HG02678 (cell line): ENCODE data around the gene HSDL1.

Experiments
- ATAC-seq: cut with Tn5 transposase; IDR thresholded peaks from one replicate; pipeline ENCODE4 v1.9.1; 2021; ENCODE audit warnings: mild to moderate bottlenecking, moderate library complexity; ENCODE audit not compliant: unreplicated experiment

Gene HSDL1

GRCh38 chr16:84176192-84177053 lies 31.4 kb upstream of the HSDL1 start:
- ATAC-seq, result no peak

DNA sequence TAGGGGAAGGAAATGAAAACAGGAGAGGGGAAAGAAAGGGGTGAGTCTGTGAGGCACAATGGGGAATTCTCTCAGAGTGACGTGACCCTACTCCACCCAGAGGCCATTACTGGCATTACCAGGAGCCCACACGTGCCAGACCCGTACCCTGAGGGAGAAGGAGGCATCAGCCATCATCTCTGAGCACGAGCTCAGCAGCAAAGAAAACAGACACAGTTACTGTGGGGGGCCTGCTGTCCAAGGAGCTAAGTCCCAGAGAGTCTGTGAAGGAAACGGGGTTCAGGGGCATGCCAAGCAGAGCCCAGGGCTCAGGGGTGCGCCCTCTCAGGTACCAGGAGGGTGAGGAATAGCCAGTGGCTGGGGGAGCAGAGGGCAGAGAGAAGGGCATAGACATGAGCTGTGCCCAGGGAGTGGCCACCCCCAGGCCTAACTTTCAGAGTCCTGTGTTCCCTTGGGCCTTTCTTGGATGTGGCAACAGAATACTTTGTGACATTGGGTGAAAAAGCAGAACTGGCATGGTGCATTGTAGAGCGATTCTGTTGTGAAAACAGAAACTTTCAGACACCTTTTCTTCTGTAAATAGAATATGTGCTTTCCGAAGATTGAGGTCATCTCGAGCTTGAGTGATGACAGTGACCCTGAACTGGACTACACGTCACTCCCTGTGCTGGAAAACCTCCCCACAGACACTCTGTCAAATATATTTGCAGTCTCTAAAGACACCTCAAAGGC lies 30.5 kb upstream of the HSDL1 start:
- ATAC-seq, result peak; percentile 88

- ATAC-seq, result no peak
Observed at GRCh38 chr16:84174396-84174795, 29.4 kb upstream of the HSDL1 start.

GRCh38 chr16:84169765-84170310 lies 24.9 kb upstream of the HSDL1 start:
- no peak for ATAC-seq

DNA sequence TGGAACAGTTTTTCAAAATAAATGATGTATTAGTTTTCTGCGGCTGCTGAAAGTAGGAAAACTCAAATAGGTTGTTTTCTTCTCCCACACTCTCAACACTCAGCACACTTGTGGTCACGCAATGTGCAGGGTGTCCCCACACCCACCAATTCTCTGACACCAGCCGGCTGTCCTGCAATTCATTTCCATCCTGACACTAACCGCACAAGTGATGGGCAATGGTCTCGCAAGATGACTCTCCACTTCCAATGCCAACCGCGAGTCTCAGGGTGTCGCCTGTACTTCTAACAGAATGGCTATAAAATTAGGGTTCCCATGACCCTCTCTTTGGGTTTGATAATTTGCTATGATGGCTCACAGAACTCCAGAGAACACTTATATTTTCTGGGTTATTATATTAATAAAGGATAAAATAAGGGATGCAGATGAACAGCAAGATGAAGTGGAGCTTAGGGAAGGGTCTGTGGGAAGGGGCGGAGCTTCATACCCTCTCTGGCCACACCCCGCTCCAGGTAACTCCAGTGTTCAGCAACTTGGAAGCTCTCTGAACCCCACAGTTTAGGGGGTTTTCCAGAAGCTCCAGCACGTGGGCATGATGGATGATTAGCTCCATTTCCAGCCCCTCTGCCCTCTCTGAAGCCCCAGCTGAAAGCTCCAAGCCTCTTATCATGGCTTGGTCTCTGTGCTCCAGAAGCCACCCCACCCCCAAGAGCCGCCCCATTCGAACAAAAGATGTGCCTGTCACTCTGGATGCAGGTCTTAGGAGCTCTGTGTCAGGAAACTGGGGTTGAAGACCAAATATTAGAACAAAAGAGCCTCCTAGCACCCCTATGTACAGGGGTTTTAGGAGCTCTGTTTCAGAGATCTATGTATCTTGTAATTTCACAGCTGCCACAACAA lies 22.1 kb upstream of the HSDL1 start:
- no peak for ATAC-seq

GRCh38 chr16:84165746-84166145 lies 20.8 kb upstream of the HSDL1 start:
- no peak for ATAC-seq

DNA sequence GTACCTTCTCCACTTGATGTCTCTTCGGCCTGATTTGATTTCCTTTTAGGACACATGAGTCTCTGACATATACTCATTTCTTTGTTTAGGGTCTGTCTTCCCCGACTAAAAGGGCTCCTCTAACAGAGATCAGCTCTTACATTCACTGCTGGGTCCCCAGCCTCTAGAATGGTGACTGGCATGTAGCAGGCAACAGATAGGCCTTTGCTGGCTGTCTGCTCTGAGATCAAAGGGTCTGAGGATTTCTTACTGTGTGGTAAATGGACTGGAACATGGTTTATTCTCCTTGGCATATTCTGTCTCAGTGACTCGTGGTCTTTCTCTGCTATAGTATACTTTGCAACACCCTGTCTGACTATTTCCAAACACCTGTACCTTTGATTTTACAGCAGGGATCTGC lies 16.8 kb upstream of the HSDL1 start:
- ATAC-seq, result no peak

DNA sequence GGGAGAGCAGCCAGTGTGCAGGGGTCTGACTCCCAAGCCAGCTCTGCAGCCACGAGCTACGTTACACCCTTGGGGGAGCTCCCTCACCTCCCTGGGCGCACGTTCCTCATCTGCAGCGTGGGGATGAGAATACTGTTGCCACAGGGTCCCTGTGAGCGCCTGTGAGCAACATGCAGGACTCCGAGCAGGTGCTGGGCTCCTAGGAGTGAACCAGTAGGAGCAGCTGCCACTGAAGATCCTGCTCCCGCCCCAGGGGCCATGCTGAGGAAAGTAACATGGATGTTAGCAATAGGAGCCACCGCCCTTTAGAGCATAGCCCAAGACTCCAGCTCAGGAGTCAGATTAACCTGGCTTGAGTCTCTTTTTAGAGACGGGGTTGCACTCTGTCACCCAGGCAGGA lies 16.1 kb upstream of the HSDL1 start:
- ATAC-seq, result no peak

GRCh38 chr16:84159800-84160199 lies 14.8 kb upstream of the HSDL1 start:
- ATAC-seq, result no peak

- no peak for ATAC-seq
Observed at GRCh38 chr16:84159007-84159406, 14.0 kb upstream of the HSDL1 start.

DNA sequence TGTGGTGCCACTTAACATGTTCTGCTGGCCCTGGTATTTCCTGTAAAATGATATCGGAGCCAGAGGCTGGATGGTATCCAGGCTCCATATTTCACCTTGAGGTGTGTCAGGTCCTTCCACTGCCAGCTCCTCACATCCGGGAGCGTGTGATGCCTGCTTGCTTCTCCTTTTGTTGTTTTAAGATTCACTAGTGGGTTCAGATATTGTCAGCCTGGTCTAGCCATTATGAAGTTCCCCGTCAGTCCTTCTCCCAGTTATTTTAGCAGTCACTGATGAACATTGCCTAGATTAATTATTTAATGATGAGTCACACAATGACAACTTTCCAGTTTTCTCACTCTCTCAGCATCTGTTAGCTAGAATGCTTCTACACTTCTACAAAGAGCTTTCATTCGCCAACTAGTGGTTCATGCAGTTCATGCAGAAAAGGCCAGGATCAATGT lies 11.4 kb upstream of the HSDL1 start:
- no peak for ATAC-seq

- ATAC-seq, result no peak
Observed at GRCh38 chr16:84155771-84156170, 10.8 kb upstream of the HSDL1 start.

- ATAC-seq, result no peak
Observed at GRCh38 chr16:84155226-84155625, 10.2 kb upstream of the HSDL1 start.

- no peak for ATAC-seq
Observed at GRCh38 chr16:84153660-84154214, 8.8 kb upstream of the HSDL1 start.

DNA sequence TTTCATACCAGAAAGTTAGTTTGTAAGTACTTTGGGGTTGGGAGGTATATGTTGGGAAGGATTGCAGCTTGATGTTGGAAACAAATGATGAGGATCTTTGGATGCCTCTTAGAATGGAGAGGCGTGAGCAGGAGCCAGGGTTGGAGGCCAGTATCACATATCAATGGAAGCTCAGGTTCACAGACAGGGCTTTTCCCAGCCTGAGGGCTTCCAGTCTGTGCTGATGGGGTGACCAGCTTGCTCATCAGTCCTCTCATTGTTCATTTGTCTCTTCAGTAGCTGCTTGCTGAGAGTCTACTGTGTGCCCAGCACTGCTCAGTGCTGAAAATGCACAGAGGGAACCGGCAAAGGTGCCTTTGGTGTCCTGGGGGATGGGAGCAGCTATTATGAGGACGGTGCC lies 5.9 kb upstream of the HSDL1 start:
- ATAC-seq, result no peak

- no peak for ATAC-seq
Observed at GRCh38 chr16:84144209-84144858, 643 bp downstream of the HSDL1 start.

DNA sequence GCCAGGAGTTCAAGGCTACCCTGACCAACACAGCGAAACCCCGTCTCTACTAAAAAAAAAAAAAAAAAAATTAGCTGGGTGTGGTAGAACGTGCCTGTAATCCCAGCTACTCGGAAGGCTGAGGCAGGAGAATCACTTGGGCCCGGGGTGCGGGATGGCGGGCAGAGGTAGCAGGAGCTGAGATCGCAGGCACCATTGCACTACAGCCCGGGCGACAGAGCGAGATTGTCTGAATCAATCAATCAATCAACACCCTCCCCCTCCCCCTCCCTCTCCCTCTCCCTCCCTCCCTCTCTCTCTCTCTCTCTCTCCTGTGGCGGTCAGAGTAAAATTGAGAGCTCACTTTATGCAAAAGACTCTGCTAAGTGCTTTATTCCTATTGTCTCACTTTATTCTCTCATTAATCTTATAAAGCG lies 1.2 kb downstream of the HSDL1 start:
- ATAC-seq, result no peak

GRCh38 chr16:84143081-84143480 lies 1.9 kb downstream of the HSDL1 start:
- ATAC-seq, result no peak

- ATAC-seq, result no peak
Observed at GRCh38 chr16:84141143-84141670, 3.8 kb downstream of the HSDL1 start.
